NCI-H187 treated with DMSO at 0.1 percent for 48 hours (cell line): ENCODE results near the gene SLC19A2.
A peak's percentile ranks its signal among the peaks of the same experiment; 100 is the strongest.
"Not testable (repeated sequence)": the region's sequence is repeated elsewhere in the genome, so short reads cannot be mapped to it uniquely, and the experiment has no call there.

Experiments used
- DNase-seq: peaks from one replicate; lab custom pipeline; 2025; lab: John Stamatoyannopoulos, UW

SLC19A2 gene

DNA sequence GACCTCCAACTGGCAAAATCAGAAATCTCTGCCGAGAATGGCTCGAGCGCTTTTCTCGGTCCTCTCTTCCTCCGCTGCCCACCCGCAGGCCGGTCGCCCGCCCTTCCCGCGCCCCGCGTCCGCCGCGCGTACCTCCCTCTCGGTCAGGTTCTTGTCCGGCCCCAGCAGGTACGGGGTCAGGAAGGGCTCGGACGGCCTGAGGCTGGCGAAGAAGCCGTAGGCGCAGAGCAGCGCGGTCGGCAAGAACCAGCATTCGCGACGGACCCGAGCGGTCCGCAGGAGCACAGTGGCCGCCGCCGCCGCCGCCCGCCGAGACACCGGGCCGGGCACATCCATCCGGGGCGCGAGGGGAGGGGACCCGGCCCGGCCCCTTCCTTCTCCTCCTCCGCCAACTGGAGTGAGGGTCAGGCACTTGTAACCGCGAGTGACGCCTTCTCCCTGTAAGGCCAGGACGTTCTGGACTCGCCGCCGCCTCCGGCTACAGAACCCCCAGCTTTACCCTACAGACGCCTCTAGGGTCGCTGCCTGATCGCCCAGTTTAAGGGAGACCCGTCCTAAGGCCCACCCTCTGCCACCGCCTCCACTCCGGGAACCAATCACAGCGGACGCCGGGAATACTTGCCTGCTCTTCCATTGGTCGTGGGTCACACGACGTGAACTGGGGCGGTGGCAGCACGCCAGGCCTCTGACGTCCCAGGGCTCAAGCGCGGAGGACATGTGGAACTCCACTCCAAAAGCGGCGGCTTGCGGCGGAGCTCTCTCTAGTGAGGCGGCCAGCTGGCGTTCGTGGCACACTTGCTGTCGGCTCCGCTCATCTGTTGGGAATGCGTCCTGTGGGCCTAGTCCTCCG is at the start of gene SLC19A2:
Gene SLC19A2 (minus strand): TSS at position 514 of the 850 bp plus-strand sequence. CDS start 178 bp downstream, at position 336.
- peak; percentile 100 for DNase-seq

DNA sequence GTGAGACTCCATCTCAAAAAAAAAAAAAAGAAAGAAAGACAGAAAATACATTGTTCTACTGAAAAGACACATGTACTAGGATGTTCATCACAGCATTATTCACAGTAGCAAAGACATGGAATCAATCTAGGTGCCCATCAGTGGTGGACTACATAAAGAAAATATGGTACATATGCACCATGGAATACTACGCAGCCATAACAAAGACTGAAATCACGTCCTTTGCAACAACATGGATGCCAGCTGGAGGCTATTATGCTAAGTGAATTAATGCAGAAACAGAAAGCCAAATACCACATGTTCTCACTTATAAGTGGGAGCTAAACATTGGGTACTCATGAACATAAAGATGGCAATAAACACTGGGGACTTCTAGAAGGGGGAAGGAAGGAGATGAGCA is 48.9 kb upstream of the SLC19A2 start:
- no peak for DNase-seq

- DNase-seq, result not testable (repeated sequence)
Observed at GRCh38 chr1:169533528-169534190, 47.9 kb upstream of the SLC19A2 start.

DNA sequence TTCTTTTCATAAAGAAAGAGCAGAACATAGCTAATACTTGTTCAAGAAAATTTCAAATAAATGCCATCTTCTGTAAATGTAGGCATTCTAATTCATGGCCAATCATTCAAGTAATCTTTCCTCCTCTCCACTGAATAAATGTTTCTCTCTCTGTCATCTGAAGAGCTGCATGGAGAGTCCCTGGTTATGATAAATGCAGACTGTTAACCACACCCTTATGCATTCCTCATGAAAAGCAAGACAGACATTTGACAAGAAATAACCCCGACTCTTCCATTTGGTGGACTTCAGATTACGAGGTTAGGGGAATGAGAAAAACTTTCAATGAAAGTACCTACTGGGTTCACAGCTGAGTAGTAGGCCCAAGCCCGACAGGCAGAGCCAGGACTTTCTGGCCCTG is 44.7 kb upstream of the SLC19A2 start:
- no peak for DNase-seq

GRCh38 chr1:169529068-169529642 is 43.4 kb upstream of the SLC19A2 start:
- no peak for DNase-seq

- no peak for DNase-seq
Observed at GRCh38 chr1:169528215-169529067, 42.7 kb upstream of the SLC19A2 start.

DNA sequence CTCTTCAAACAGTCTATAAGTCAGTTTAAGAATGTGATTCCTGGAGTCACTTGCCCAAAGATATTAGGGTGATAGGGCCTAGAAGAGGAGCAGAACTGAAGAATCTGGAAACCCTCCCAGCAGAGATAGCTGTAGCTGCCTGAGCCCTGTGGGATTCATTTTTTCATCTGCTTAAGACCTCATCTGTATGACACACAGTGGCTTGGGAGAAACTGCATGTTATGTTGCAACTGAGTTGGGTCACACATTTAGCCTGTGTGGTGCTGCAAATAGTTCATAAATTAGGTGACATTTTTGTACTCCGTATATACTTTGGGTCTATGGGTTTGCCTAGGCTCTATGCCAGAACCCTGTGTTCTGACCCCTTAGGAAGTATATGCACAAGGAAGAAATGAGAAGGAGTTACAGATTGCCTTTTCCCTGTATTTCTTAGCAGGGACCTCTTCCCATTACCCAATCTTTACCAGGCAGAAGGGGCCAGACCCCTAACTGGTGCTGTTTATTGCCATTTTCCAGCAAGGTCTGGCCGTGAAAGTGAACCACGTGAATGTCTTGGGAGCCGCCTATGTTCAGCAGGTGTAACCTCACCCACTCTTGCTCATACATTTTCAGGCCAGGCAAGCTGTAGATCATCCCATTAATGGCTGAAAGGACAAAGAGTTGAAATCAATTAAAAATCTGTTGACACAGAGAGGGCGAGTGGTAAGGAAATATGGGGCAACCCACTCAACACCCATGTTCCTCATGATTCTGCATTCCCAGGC is 41.9 kb upstream of the SLC19A2 start:
- DNase-seq, result no peak

- DNase-seq, result no peak
Observed at GRCh38 chr1:169527001-169527400, 41.3 kb upstream of the SLC19A2 start.

- DNase-seq, result no peak
Observed at GRCh38 chr1:169526120-169526832, 40.5 kb upstream of the SLC19A2 start.

- no peak for DNase-seq
Observed at GRCh38 chr1:169525391-169525790, 39.6 kb upstream of the SLC19A2 start.

GRCh38 chr1:169523904-169524303 is 38.2 kb upstream of the SLC19A2 start:
- DNase-seq, result no peak

DNA sequence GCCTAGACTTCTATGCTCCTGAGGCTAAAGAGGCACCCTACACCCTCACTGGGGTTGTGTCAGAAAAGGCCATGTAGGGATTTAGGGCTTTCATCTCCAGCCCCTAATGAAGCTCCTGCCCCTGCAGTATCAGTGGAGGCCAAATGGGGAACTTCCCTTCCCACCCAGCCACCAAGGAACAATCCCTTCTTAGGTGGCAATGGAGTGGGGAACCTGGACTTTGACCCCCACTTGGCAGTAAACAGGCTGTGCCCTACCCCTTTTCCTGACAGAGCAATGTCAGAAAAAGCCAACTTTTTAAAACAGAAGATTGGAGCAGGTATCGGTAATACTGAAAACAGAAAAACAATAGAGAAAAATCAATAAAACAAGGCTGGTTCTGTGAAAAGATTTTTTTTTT is 35.5 kb upstream of the SLC19A2 start:
- no peak for DNase-seq

DNA sequence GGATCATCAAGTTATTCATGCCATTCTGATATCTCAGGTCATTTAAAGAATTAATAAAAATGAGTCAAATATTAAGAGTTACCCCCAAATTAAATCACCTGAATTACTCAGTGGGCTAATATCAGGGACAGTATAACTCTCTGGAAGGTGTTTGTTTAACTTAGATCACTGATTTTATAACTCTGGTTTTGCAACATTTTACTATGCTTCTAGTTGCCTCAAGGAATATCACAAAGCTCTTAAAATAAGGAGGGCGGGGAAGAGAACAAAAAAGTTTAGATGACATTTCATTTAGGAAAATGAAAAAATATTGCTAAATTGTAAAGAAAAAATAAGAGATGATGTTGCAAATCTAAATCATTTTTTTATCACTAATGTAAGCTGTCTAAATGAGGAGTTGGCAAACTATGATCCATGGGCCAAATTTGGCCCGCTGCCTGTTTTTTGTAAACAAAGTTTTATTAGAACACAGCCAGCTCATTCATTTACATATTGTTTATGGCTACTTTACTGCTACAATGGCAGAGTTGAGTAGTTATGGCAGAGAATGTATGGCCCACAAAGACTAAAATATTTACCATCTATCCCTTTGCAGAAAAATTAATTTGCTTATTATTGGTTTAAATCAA is 31.9 kb upstream of the SLC19A2 start:
- no peak for DNase-seq

DNA sequence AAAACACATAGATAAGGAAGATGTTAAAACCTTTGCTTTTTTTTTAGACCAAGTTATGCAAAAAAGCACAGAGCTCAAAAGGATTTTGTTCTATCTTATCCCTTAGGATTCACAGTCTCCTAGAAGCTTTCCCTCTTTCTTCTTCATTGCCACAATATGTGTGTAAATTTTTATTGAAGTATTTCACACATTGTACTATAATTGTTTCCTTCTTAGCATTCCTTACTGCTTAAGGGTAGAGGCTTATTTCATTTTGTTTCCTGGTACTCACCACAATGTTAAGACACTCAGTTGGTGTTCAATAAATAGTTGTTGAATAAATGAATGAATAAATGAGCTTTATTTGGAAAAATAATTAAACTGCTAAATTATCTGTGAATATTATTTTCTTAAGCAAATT is 29.9 kb upstream of the SLC19A2 start:
- DNase-seq, result no peak

DNA sequence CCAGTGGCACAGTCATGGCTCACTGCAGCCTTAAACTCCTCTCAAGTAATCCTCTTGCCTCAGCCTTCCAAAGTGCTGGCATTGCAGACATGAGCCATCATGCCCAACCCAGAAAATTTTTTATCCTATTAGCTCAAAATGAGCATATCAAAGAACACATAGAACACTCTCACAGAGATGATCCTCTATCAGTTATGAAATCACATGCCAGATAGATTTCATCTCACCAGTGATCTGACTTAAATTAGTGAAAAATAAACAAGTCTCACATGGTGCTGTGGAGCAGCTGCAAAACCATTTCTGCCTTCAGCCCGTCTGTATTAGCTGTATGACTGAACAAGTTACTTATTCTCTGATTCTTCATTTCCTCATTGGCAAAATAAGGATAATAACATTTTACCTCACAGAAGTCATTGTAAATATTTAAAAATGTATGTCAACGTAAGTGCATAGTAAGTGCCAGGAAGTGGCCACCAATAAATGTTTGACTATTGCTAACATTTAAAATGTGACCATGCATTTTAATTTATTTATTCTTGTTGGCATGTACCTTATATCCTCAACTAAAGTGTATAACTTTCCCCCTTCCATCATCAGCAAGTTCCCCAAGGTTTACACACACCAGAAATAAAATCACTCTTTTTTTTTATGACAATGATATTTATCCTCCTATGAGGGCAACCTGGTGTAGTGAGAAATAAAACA is 29.0 kb upstream of the SLC19A2 start:
- DNase-seq, result no peak

- no peak for DNase-seq
Observed at GRCh38 chr1:169513208-169513607, 27.5 kb upstream of the SLC19A2 start.

GRCh38 chr1:169511316-169512005 is 25.7 kb upstream of the SLC19A2 start:
- DNase-seq, result no peak

DNA sequence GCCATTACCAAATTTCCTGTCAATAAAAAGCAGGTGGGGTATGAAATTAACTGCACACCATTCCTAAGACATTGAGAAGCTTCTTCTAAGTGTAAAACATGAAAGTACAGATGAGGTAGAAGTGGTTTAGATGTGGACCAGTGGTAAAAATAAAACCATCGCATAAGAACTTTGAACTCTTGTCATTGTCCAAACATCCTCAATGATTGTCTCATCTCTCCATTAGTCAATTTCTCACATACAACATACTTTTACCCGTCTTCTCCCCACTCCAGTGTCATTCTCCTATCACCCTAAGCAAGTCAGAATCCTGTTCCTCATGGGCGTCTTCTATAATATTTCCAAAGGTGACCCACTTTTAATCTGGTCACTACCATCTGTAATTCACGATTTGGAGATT is 24.3 kb upstream of the SLC19A2 start:
- DNase-seq, result no peak

- DNase-seq, result no peak
Observed at GRCh38 chr1:169509354-169509753, 23.6 kb upstream of the SLC19A2 start.
